ENCODE results near the gene FSTL4. TPM values are rescaled to one million over a fixed set of nuclear protein-coding genes. Genes with fewer than 3 reads are reported as not detected.

FSTL4 gene
- polyA plus RNA-seq, 1 of the 3 experiments (the other 2 are of a cell fraction): not detected

GRCh38 chr5:133657036-133657435, 44.7 kb upstream of the FSTL4 start:
- TF ChIP-seq GABPA (IDR thresholded peaks at IDR 0.05; ENCODE audit: low read depth): no peak
- no peak for TF ChIP-seq TCF12 (IDR thresholded peaks at IDR 0.05)
- TF ChIP-seq YY1 (IDR thresholded peaks at IDR 0.05; ENCODE audit: low read depth): no peak
- TF ChIP-seq USF2 (IDR thresholded peaks at IDR 0.05; ENCODE audit: borderline replicate concordance, low read depth, low read length): no peak
- no peak for TF ChIP-seq ELF1 (IDR thresholded peaks at IDR 0.05)
- no peak for TF ChIP-seq SIN3A (IDR thresholded peaks at IDR 0.05; ENCODE audit: borderline replicate concordance, low read depth, low read length)
- no peak for TF ChIP-seq NRF1 (IDR thresholded peaks at IDR 0.05; ENCODE audit: low read depth, low read length)
- TF ChIP-seq NFIC (IDR thresholded peaks at IDR 0.05; ENCODE audit: borderline replicate concordance): no peak
- no peak for TF ChIP-seq RXRA (IDR thresholded peaks at IDR 0.05; ENCODE audit: borderline replicate concordance, low read depth)
- no peak for TF ChIP-seq GATA2 (CRISPR knock-in tag; IDR thresholded peaks at IDR 0.05)
- TF ChIP-seq SMC3 (IDR thresholded peaks at IDR 0.05; ENCODE audit: low read depth, low read length): no peak
- TF ChIP-seq FOSL2 (IDR thresholded peaks at IDR 0.05; ENCODE audit: borderline replicate concordance, low read depth): no peak
- no peak for TF ChIP-seq IRF3 (IDR thresholded peaks at IDR 0.05; ENCODE audit: low read depth, low read length)
- TF ChIP-seq RFX5 (IDR thresholded peaks at IDR 0.05; ENCODE audit: low read length): no peak
- no peak for TF ChIP-seq USF1 (IDR thresholded peaks at IDR 0.05; ENCODE audit: borderline replicate concordance, low read depth)
- TF ChIP-seq MXI1 (IDR thresholded peaks at IDR 0.05; ENCODE audit: low read depth, low read length): no peak
- TF ChIP-seq JUND (IDR thresholded peaks at IDR 0.05): no peak
- Histone ChIP-seq H3K36me3 (replicated peaks in 1 of 2; ENCODE audit: control insufficient read depth in 1 of 2, insufficient read depth in 2 of 2, low read length in 1 of 2) (no peaks in the 10 kb centered on the region), H3K79me2 (ENCODE audit: insufficient read depth) (no peaks in the 10 kb centered on the region), H3K27me3 (ENCODE audit: insufficient read depth) (no peaks in the 10 kb centered on the region), H3F3A (replicated peaks; ENCODE audit: insufficient read depth) (no peaks in the 10 kb centered on the region), H3K4me1 (ENCODE audit: control insufficient read depth in 1 of 2, insufficient read depth in 2 of 2, low read depth in 1 of 2, low read length in 1 of 2) (no peaks in the 10 kb centered on the region), H3K4me2 (no peak overlapping the region), H3K4me3 (ENCODE audit: low read depth in 2 of 2, low read length in 1 of 2) (no peak overlapping the region), H3K9me3 (no peaks in the 10 kb centered on the region), H3K27ac (ENCODE audit: low read depth in 2 of 2, low read length in 1 of 2) (no peak overlapping the region), H4K20me1 (ENCODE audit: insufficient read depth) (no peaks in the 10 kb centered on the region), H3K9me2 (no peaks in the 10 kb centered on the region), H2AFZ (ENCODE audit: low read depth) (no peak overlapping the region), H3K9ac (no peak overlapping the region)
- CTCF ChIA-PET: no interaction called here
- 46% methylated on average over 5 of the region's 5 CpGs for WGBS (ENCODE audit: low lambda C conversion rate)
- POLR2A ChIA-PET: no interaction called here
- DNase-seq: no peak

- ChIA-PET POLR2A (no interaction called here), CTCF (interaction anchor here (1.6 kb wide), 1 partner anchor 24 kb away, joined by 3 read pairs; no protein-coding TSS in a partner anchor)
- H3K36me3 ChIP-seq (replicated peaks in 1 of 2; ENCODE audit: control insufficient read depth in 1 of 2, insufficient read depth in 2 of 2, low read length in 1 of 2): no peaks in the 10 kb centered on the region
- TF ChIP-seq MXI1 (IDR thresholded peaks at IDR 0.05; ENCODE audit: low read depth, low read length): no peak
- no peak for TF ChIP-seq GATA2 (CRISPR knock-in tag; IDR thresholded peaks at IDR 0.05)
- TF ChIP-seq RCOR1 (IDR thresholded peaks at IDR 0.05; ENCODE audit: low read length): no peak
- TF ChIP-seq REST (IDR thresholded peaks at IDR 0.05; ENCODE audit: low read depth, low read length): no peak
- TF ChIP-seq RXRA (IDR thresholded peaks at IDR 0.05; ENCODE audit: borderline replicate concordance, low read depth): no peak
- no peak for TF ChIP-seq GABPA (IDR thresholded peaks at IDR 0.05; ENCODE audit: low read depth)
- TF ChIP-seq NRF1 (IDR thresholded peaks at IDR 0.05; ENCODE audit: low read depth, low read length): no peak
- no peak for TF ChIP-seq POLR2AphosphoS5 (IDR thresholded peaks at IDR 0.05; ENCODE audit: low read depth, low read length)
- no peak for TF ChIP-seq SIN3A (IDR thresholded peaks at IDR 0.05; ENCODE audit: borderline replicate concordance, low read depth, low read length)
- TF ChIP-seq USF2 (IDR thresholded peaks at IDR 0.05; ENCODE audit: borderline replicate concordance, low read depth, low read length): no peak
Measured at GRCh38 chr5:133655966-133656365, 43.6 kb upstream of the FSTL4 start.

More at GRCh38 chr5:133655966-133656365, 43.6 kb upstream of the FSTL4 start:
- Histone ChIP-seq H3K27me3 (ENCODE audit: insufficient read depth) (no peaks in the 10 kb centered on the region), H3K4me1 (ENCODE audit: control insufficient read depth in 1 of 2, insufficient read depth in 2 of 2, low read depth in 1 of 2, low read length in 1 of 2) (no peaks in the 10 kb centered on the region), H4K20me1 (ENCODE audit: insufficient read depth) (no peaks in the 10 kb centered on the region), H3K4me3 (ENCODE audit: low read depth in 2 of 2, low read length in 1 of 2) (no peak overlapping the region), H3K9me2 (no peaks in the 10 kb centered on the region), H3K9ac (no peak overlapping the region), H3K79me2 (ENCODE audit: insufficient read depth) (no peaks in the 10 kb centered on the region), H3K27ac (ENCODE audit: low read depth in 2 of 2, low read length in 1 of 2) (no peak overlapping the region), H3F3A (replicated peaks; ENCODE audit: insufficient read depth) (no peaks in the 10 kb centered on the region), H2AFZ (ENCODE audit: low read depth) (no peak overlapping the region), H3K9me3 (no peaks in the 10 kb centered on the region), H3K4me2 (no peak overlapping the region)
- DNase-seq: no peak
- 20% methylated on average over 1 of the region's 1 CpG for WGBS (ENCODE audit: low lambda C conversion rate)

Measured in SK-N-SH (cell line).